K562 (cell line): ENCODE measurements around the gene GLIPR2. TPM values are rescaled to one million over a fixed set of nuclear protein-coding genes. Genes with fewer than 3 reads are reported as not detected.

Experiments used
- ATAC-seq: fragments of 200-7000 bp; cut with Tn5 transposase; 3 replicates; pipeline ENCODE4 v1.9.1; 2020; ENCODE audit warnings: moderate library complexity
- BruUV-seq: library from RNA; stranded (reverse); fragments of 400-500 nt; replicated peaks from 2 replicates; lab custom pipeline; 2021; lab: Mats Ljungman, UMichigan
- CTCF ChIA-PET: fragments of 300-600 bp; formaldehyde crosslinking; extraction: SDS; loops from one replicate; lab custom pipeline; 2021; ENCODE audit warnings: low intra/inter-chr PET ratio; lab: Yijun Ruan, JAX
- POLR2A ChIA-PET: fragments of 300-600, 350-650 bp; sonication (Branson Sonifier 250); formaldehyde crosslinking; extraction: SDS; loops from one replicate; lab custom pipeline; 2021; ENCODE audit warnings: antibody characterized with exemption, inconsistent platforms; lab: Yijun Ruan, JAX
- DNase-seq, 4 experiments: peaks; one replicate each; pipeline versions ENCODE4 v3.0.0 to v3.0.0-alpha.2; 2011 to 2018; ENCODE audit warnings: low spot score in 3 of 4, mixed read lengths in 3 of 4; ENCODE audit errors: extremely low read depth in 1 of 4
- FAIRE-seq: peaks from 2 replicates; lab custom pipeline; 2011; peaks lifted over from hg19 to GRCh38; lab: Jason Lieb, UNC
- H2AFZ ChIP-seq: 2 replicates; pipeline ENCODE4 v1.6.0; 2011; ENCODE audit warnings: low read depth, low read length, control low read depth, inconsistent platforms
- H3K27ac ChIP-seq: fragments of 200-600 bp; 3 replicates; pipeline ENCODE4 v1.8.0; 2011; ENCODE audit warnings: low read depth, mild to moderate bottlenecking, control low read depth, inconsistent platforms, low read length, moderate library complexity, mixed read lengths; ENCODE audit errors: extremely low read depth
- H3K27me3 ChIP-seq, 2 experiments: fragments of 300-600 bp in 1 of 2; 2 replicates in 1 of 2; 3 replicates in 1 of 2; pipeline versions ENCODE4 v1.6.0 to v1.8.0; 2011; ENCODE audit warnings: inconsistent platforms in 2 of 2, low read length in 2 of 2, mild to moderate bottlenecking in 1 of 2, mixed read lengths in 1 of 2, moderate library complexity in 1 of 2; ENCODE audit not compliant: control insufficient read depth in 2 of 2, insufficient read depth in 2 of 2
- H3K36me3 ChIP-seq: fragments of 300-600 bp; 3 replicates; pipeline ENCODE4 v1.8.0; 2011; ENCODE audit warnings: mild to moderate bottlenecking, low read length, inconsistent platforms; ENCODE audit not compliant: control insufficient read depth, insufficient read depth
- H3K4me1 ChIP-seq, 2 experiments: fragments of 200-600 bp in 1 of 2; replicated peaks in 1 of 2; 2 replicates in 1 of 2; 3 replicates in 1 of 2; pipeline versions ENCODE4 v1.5.1 to v1.8.0; 2011; ENCODE audit warnings: inconsistent platforms in 2 of 2, low read length in 2 of 2, mild to moderate bottlenecking in 1 of 2, mixed read lengths in 1 of 2, moderate library complexity in 1 of 2; ENCODE audit not compliant: control insufficient read depth in 2 of 2, insufficient read depth in 2 of 2
- H3K4me2 ChIP-seq: 2 replicates; pipeline ENCODE4 v1.6.1; 2011; ENCODE audit warnings: low read length, control low read depth, inconsistent platforms, mixed read lengths; ENCODE audit not compliant: insufficient read depth
- H3K4me3 ChIP-seq: fragments of 200-600 bp; sonication (generic), shearing (Covaris generic); 2 replicates; pipeline ENCODE4 v1.5.1; 2016; ENCODE audit warnings: control low read depth, inconsistent platforms
- H3K79me2 ChIP-seq: fragments of 200-600 bp; 3 replicates; pipeline ENCODE4 v1.8.0; 2011; ENCODE audit warnings: low read length, inconsistent platforms; ENCODE audit not compliant: control insufficient read depth, insufficient read depth
- H3K9ac ChIP-seq, 2 experiments: 2 replicates each; pipeline versions ENCODE4 v1.6.0 to v1.6.1; 2011; ENCODE audit warnings: low read depth in 2 of 2, low read length in 2 of 2, control low read depth in 1 of 2, inconsistent platforms in 1 of 2, mild to moderate bottlenecking in 1 of 2, mixed read lengths in 1 of 2; ENCODE audit not compliant: insufficient read depth in 1 of 2
- H3K9me1 ChIP-seq: one replicate; pipeline ENCODE4 v1.6.0; 2011; ENCODE audit warnings: inconsistent platforms, mild to moderate bottlenecking, low read length, moderate library complexity; ENCODE audit not compliant: control insufficient read depth, insufficient read depth
- H3K9me3 ChIP-seq: replicated peaks from 2 replicates; pipeline ENCODE4 v1.5.1; 2011; ENCODE audit warnings: low read depth, low read length, inconsistent platforms; ENCODE audit not compliant: control insufficient read depth, insufficient read depth
- H4K20me1 ChIP-seq: replicated peaks from 2 replicates; pipeline ENCODE4 v1.6.1; 2011; ENCODE audit warnings: low read length, inconsistent platforms, mixed read lengths; ENCODE audit not compliant: control insufficient read depth, insufficient read depth
- C11orf30 ChIP-seq: fragments of 450-650 bp; IDR thresholded peaks from 2 replicates; pipeline ENCODE4 v1.6.1; 2016; ENCODE audit warnings: low read depth, mild to moderate bottlenecking
- GABPB1 ChIP-seq: sonication (generic); formaldehyde crosslinking; IDR thresholded peaks from 2 replicates; pipeline ENCODE4 v1.8.0; 2022; ENCODE audit warnings: mild to moderate bottlenecking, missing genetic modification reagents
- KLF10 ChIP-seq: fragments of 250-450 bp; sonication (Bioruptor Pico); IDR thresholded peaks from 2 replicates; pipeline ENCODE4 v1.6.1; 2021; ENCODE audit warnings: matching md5 sums
- NEUROD1 ChIP-seq: fragments of 150-350 bp; IDR thresholded peaks from 2 replicates; pipeline ENCODE4 v1.6.1; 2014; ENCODE audit warnings: borderline replicate concordance, low read length, low read depth; ENCODE audit not compliant: partially characterized antibody
- SRSF9 ChIP-seq: fragments of 200-400 bp; formaldehyde crosslinking; IDR thresholded peaks from 2 replicates; pipeline ENCODE4 v1.6.1; 2017; ENCODE audit warnings: low read depth, low read length, borderline replicate concordance
- YY1 ChIP-seq, 3 experiments: IDR thresholded peaks; 2 replicates each; pipeline ENCODE4 v1.6.1; 2011; ENCODE audit warnings: low read length in 2 of 3, mild to moderate bottlenecking in 2 of 3, moderate library complexity in 2 of 3, borderline replicate concordance in 1 of 3, control low read depth in 1 of 3, low read depth in 1 of 3; ENCODE audit not compliant: insufficient read depth in 3 of 3, insufficient replicate concordance in 2 of 3, control insufficient read depth in 1 of 3, insufficient read length in 1 of 3; ENCODE audit errors: extremely low read depth in 1 of 3
- ZNF12 ChIP-seq: sonication (generic); formaldehyde crosslinking; IDR thresholded peaks from 2 replicates; pipeline ENCODE4 v1.4.0; 2020; ENCODE audit warnings: mild to moderate bottlenecking, missing genetic modification reagents
- ZNF274 ChIP-seq: IDR thresholded peaks from 2 replicates; pipeline ENCODE4 v1.6.1; 2011; ENCODE audit warnings: low read depth, mild to moderate bottlenecking, low read length, moderate library complexity, borderline replicate concordance
- ZNF384 ChIP-seq: IDR thresholded peaks from 2 replicates; pipeline ENCODE4 v1.6.1; 2012; ENCODE audit warnings: low read depth, low read length, improper control_type of control experiment
- ZNF586 ChIP-seq: fragments of 450-650 bp; formaldehyde crosslinking; conservative IDR thresholded peaks from 2 replicates; pipeline ENCODE4 v1.4.0; 2020; ENCODE audit warnings: mild to moderate bottlenecking, moderate library complexity
- WGBS: fragments of 100-300 bp; shearing (Covaris generic); methylation state at CpG from one replicate; pipeline ENCODE4 v1.1.6; 2016; ENCODE audit warnings: low coverage, mixed read lengths; ENCODE audit not compliant: insufficient coverage; ENCODE audit errors: missing lambda C conversion rate; 5-methylcytosine and 5-hydroxymethylcytosine counted together
- in situ Hi-C: fragments of 300-500 bp; cut with MboI; formaldehyde crosslinking; loops from 4 replicates; pipeline ENCODE4 v1.15.0; 2018; ENCODE audit warnings: inconsistent platforms, mixed read lengths
- intact Hi-C: fragments of 100-400 bp; cut with micrococcal nuclease; formaldehyde crosslinking; loops from 2 replicates; pipeline ENCODE4 v1.14.2; 2022
- polyA plus RNA-seq, 8 experiments: library from polyadenylated mRNA; depleted of rRNA in 4 of 8; stranded (reverse) in 5 of 8; unstranded in 3 of 8; fragments of >200 nt; fragmentation: Nextera tagmentation in 2 of 8; fragmentation: Illumina TruSeq in 1 of 8; extraction: Ambion mirVana in 2 of 8; extraction: Trizol in 1 of 8; gene quantifications; 2 replicates each; pipeline versions ENCODE4 v1.2.1 to v1.2.3, GENCODE V29; 2011 to 2014; ENCODE audit warnings: inconsistent platforms in 1 of 8, missing spikeins in 1 of 8
- total RNA-seq, 7 experiments: library from RNA; depleted of rRNA in 6 of 7; stranded (reverse); fragments of >200 nt in 6 of 7; fragmentation: Illumina TruSeq in 2 of 7; extraction: Trizol in 2 of 7; gene quantifications; 2 replicates each; pipeline versions ENCODE4 v1.2.1 to v1.2.3, GENCODE V29; 2011 to 2021; ENCODE audit warnings: low replicate concordance in 1 of 7
- TF ChIP-seq, protein P1 (sequence below): fragments of 250-450 bp; sonication (Bioruptor Pico); IDR thresholded peaks from 2 replicates; pipeline ENCODE4 v1.4.0; 2020
- TF ChIP-seq, protein P2 (sequence below): fragments of 250-450 bp; sonication (Bioruptor Pico); IDR thresholded peaks from 2 replicates; pipeline ENCODE4 v1.4.0; 2020; ENCODE audit warnings: mild to moderate bottlenecking, moderate library complexity, borderline replicate concordance
- TF ChIP-seq, protein P3 (sequence below): IDR thresholded peaks from 2 replicates; pipeline ENCODE4 v1.6.1; 2011; ENCODE audit not compliant: insufficient read length; ENCODE audit errors: extremely low read depth

The GLIPR2 gene
- total and polyA plus RNA-seq, 9 of the 15 experiments (the other 6 are each of a cell fraction or from before 2014, with no cell fraction given): 1.4 to 8.8 (median 2.9) TPM

DNA sequence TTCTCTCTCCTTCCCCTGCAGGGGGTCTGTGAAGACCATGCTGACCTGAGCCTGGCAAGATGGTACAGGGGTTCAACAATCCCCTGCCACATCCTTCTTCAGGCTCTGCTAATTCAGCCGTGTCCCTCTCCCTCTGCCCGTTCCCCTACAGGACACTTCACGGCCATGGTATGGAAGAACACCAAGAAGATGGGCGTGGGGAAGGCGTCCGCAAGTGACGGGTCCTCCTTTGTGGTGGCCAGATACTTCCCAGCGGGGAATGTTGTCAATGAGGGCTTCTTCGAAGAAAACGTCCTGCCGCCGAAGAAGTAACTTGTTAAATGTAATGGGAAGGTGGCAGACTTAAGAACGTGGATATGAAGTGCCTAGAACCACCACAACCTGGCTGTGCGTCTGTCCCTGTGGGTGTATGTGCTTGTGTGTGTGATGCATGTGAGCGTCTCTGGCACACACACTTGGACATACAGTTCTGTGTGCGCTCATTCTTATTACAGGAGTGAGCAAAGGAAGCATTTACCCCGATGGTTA, 25.7 kb downstream of the GLIPR2 start:
- 42% methylated on average over 14 of the region's 17 CpGs for WGBS
- no peak for DNase-seq
- Histone ChIP-seq H4K20me1 (no peaks in the 10 kb centered on the region), H2AFZ (no peak overlapping the region), H3K36me3 (no peaks in the 10 kb centered on the region), H3K9me3 (no peaks in the 10 kb centered on the region), H3K4me3 (no peak overlapping the region), H3K27ac (no peak overlapping the region), H3K27me3 (no peaks in the 10 kb centered on the region), H3K4me1 (peaks cover 3 to 16% of the 10 kb centered on the region in 2 experiments; a peak in 3 of 5 replicates), H3K4me2 (no peak overlapping the region), H3K9ac (no peak overlapping the region), H3K79me2 (no peaks in the 10 kb centered on the region), H3K9me1 (no peaks in the 10 kb centered on the region)
- no TSS peak for BruUV-seq
- FAIRE-seq: no peak
- ChIA-PET CTCF (no interaction called here), POLR2A (no interaction called here)
- in situ Hi-C loops (no loop called here), intact Hi-C loops (no loop called here)
- no peak for ATAC-seq
- TF ChIP-seq YY1 (IDR thresholded peaks at IDR 0.05; ENCODE audit: borderline replicate concordance in 1 of 3, control insufficient read depth in 1 of 3, extremely low read depth in 1 of 3, insufficient read depth in 3 of 3, insufficient read length in 1 of 3, insufficient replicate concordance in 2 of 3, low read depth in 1 of 3, low read length in 2 of 3) (no peak), C11orf30 (no peak), ZNF384 (no peak), GABPB1 (no peak), NEUROD1 (no peak), KLF10 (CRISPR knock-in tag) (no peak), SRSF9 (no peak), ZNF274 (no peak), ZNF586 (CRISPR knock-in tag) (no peak), ZNF12 (CRISPR knock-in tag) (no peak)
- TF ChIP-seq, protein P1, sequence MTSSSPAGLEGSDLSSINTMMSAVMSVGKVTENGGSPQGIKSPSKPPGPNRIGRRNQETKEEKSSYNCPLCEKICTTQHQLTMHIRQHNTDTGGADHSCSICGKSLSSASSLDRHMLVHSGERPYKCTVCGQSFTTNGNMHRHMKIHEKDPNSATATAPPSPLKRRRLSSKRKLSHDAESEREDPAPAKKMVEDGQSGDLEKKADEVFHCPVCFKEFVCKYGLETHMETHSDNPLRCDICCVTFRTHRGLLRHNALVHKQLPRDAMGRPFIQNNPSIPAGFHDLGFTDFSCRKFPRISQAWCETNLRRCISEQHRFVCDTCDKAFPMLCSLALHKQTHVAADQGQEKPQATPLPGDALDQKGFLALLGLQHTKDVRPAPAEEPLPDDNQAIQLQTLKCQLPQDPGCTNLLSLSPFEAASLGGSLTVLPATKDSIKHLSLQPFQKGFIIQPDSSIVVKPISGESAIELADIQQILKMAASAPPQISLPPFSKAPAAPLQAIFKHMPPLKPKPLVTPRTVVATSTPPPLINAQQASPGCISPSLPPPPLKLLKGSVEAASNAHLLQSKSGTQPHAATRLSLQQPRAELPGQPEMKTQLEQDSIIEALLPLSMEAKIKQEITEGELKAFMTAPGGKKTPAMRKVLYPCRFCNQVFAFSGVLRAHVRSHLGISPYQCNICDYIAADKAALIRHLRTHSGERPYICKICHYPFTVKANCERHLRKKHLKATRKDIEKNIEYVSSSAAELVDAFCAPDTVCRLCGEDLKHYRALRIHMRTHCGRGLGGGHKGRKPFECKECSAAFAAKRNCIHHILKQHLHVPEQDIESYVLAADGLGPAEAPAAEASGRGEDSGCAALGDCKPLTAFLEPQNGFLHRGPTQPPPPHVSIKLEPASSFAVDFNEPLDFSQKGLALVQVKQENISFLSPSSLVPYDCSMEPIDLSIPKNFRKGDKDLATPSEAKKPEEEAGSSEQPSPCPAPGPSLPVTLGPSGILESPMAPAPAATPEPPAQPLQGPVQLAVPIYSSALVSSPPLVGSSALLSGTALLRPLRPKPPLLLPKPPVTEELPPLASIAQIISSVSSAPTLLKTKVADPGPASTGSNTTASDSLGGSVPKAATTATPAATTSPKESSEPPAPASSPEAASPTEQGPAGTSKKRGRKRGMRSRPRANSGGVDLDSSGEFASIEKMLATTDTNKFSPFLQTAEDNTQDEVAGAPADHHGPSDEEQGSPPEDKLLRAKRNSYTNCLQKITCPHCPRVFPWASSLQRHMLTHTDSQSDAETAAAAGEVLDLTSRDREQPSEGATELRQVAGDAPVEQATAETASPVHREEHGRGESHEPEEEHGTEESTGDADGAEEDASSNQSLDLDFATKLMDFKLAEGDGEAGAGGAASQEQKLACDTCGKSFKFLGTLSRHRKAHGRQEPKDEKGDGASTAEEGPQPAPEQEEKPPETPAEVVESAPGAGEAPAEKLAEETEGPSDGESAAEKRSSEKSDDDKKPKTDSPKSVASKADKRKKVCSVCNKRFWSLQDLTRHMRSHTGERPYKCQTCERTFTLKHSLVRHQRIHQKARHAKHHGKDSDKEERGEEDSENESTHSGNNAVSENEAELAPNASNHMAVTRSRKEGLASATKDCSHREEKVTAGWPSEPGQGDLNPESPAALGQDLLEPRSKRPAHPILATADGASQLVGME: no peak
- TF ChIP-seq, protein P2, sequence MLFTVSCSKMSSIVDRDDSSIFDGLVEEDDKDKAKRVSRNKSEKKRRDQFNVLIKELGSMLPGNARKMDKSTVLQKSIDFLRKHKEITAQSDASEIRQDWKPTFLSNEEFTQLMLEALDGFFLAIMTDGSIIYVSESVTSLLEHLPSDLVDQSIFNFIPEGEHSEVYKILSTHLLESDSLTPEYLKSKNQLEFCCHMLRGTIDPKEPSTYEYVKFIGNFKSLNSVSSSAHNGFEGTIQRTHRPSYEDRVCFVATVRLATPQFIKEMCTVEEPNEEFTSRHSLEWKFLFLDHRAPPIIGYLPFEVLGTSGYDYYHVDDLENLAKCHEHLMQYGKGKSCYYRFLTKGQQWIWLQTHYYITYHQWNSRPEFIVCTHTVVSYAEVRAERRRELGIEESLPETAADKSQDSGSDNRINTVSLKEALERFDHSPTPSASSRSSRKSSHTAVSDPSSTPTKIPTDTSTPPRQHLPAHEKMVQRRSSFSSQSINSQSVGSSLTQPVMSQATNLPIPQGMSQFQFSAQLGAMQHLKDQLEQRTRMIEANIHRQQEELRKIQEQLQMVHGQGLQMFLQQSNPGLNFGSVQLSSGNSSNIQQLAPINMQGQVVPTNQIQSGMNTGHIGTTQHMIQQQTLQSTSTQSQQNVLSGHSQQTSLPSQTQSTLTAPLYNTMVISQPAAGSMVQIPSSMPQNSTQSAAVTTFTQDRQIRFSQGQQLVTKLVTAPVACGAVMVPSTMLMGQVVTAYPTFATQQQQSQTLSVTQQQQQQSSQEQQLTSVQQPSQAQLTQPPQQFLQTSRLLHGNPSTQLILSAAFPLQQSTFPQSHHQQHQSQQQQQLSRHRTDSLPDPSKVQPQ (CRISPR knock-in tag): no peak
- TF ChIP-seq, protein P3, sequence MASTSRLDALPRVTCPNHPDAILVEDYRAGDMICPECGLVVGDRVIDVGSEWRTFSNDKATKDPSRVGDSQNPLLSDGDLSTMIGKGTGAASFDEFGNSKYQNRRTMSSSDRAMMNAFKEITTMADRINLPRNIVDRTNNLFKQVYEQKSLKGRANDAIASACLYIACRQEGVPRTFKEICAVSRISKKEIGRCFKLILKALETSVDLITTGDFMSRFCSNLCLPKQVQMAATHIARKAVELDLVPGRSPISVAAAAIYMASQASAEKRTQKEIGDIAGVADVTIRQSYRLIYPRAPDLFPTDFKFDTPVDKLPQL: no peak
